Loucy (cell line): ENCODE data around the gene AAK1.

Experiments
- CTCF ChIP-seq: fragments of 200-600 bp; sonication (generic); conservative IDR thresholded peaks from 2 replicates; pipeline ENCODE4 v1.5.1; 2014; ENCODE audit warnings: mild to moderate bottlenecking, antibody characterized with exemption, low read length
- EZH2phosphoT487 ChIP-seq: fragments of 200-600 bp; IDR thresholded peaks from 2 replicates; pipeline ENCODE4 v1.6.1; 2018; ENCODE audit warnings: antibody characterized with exemption, mild to moderate bottlenecking, moderate library complexity, borderline replicate concordance

GRCh38 chr2:69462780-69463179 lies 180.8 kb downstream of the AAK1 start:
- no peak for TF ChIP-seq CTCF
- TF ChIP-seq EZH2phosphoT487 = no peak
